SU-DHL-6 (cell line): ENCODE data around the gene EPB41.

Source experiments
- H2AFZ ChIP-seq: fragments of 200-600 bp; sonication (generic); 2 replicates; pipeline ENCODE4 v1.6.1; 2014; ENCODE audit warnings: low read depth, mild to moderate bottlenecking, moderate library complexity, mixed read lengths, antibody characterized with exemption, low read length; ENCODE audit not compliant: severe bottlenecking
- H3F3A ChIP-seq: fragments of 200-600 bp; shearing (Covaris generic); 2 replicates; pipeline ENCODE4 v1.6.0; 2016; ENCODE audit warnings: antibody characterized with exemption, mild to moderate bottlenecking; ENCODE audit not compliant: insufficient read depth
- H3K27ac ChIP-seq: fragments of 200-600 bp; sonication (generic); 2 replicates; pipeline ENCODE4 v1.5.1; 2016; ENCODE audit warnings: low read depth, mild to moderate bottlenecking, low read length, moderate library complexity, mixed read lengths
- H3K27me3 ChIP-seq: fragments of 200-600 bp; sonication (generic), shearing (Covaris generic); 2 replicates; pipeline ENCODE4 v1.6.0; 2014; ENCODE audit warnings: mild to moderate bottlenecking, low read length
- H3K36me3 ChIP-seq: fragments of 200-600 bp; sonication (generic); 2 replicates; pipeline ENCODE4 v1.6.1; 2014; ENCODE audit warnings: mild to moderate bottlenecking, low read length, mixed read lengths
- H3K4me2 ChIP-seq: fragments of 300-600, 200-600 bp; shearing (Covaris generic), sonication (generic); 2 replicates; pipeline ENCODE4 v1.6.0; 2014; ENCODE audit warnings: low read length, low read depth, mild to moderate bottlenecking; ENCODE audit not compliant: poor library complexity, severe bottlenecking
- H3K4me3 ChIP-seq: fragments of 200-600 bp; sonication (generic); 2 replicates; pipeline ENCODE4 v1.5.1; 2014; ENCODE audit warnings: antibody characterized with exemption, low read length, mild to moderate bottlenecking, mixed read lengths; ENCODE audit not compliant: insufficient read depth, poor library complexity, severe bottlenecking
- H3K79me2 ChIP-seq: fragments of 200-600 bp; sonication (generic); 2 replicates; pipeline ENCODE4 v1.6.1; 2014; ENCODE audit warnings: mild to moderate bottlenecking, low read length, moderate library complexity; ENCODE audit not compliant: insufficient read depth
- H3K9ac ChIP-seq: fragments of 200-600 bp; sonication (generic); 2 replicates; pipeline ENCODE4 v1.7.0; 2014; ENCODE audit warnings: mild to moderate bottlenecking, low read length
- H3K9me2 ChIP-seq: fragments of 200-600 bp; sonication (generic); replicated peaks from 2 replicates; pipeline ENCODE4 v1.6.1; 2014; ENCODE audit warnings: low read length; ENCODE audit not compliant: insufficient read depth
- H3K9me3 ChIP-seq: fragments of 200-600 bp; sonication (generic); 2 replicates; pipeline ENCODE4 v1.6.1; 2014; ENCODE audit warnings: low read length, mixed read lengths; ENCODE audit not compliant: insufficient read depth
- H4K20me1 ChIP-seq: fragments of 200-600 bp; sonication (generic); 2 replicates; pipeline ENCODE4 v1.6.1; 2014; ENCODE audit warnings: low read depth, mild to moderate bottlenecking, antibody characterized with exemption, low read length, moderate library complexity, mixed read lengths
- CTCF ChIP-seq: fragments of 200-600 bp; sonication (generic); IDR thresholded peaks from one replicate; pipeline ENCODE4 v1.5.1; 2017; ENCODE audit warnings: antibody characterized with exemption, mild to moderate bottlenecking, low read length, moderate library complexity; ENCODE audit not compliant: insufficient read depth, poor library complexity, severe bottlenecking
- EZH2phosphoT487 ChIP-seq: fragments of 200-600 bp; sonication (generic), shearing (Covaris generic); conservative IDR thresholded peaks from 2 replicates; pipeline ENCODE4 v1.6.1; 2018; ENCODE audit warnings: mild to moderate bottlenecking, antibody characterized with exemption, low read length, moderate library complexity, mixed read lengths

Gene EPB41

GRCh38 chr1:28898405-28898881, 15.9 kb upstream of the EPB41 start:
- TF ChIP-seq CTCF = no peak
- no peak for TF ChIP-seq EZH2phosphoT487
- Histone ChIP-seq H3F3A (no peaks in the 10 kb centered on the region), H3K27me3 (no peaks in the 10 kb centered on the region), H3K79me2 (peaks cover 74% of the 10 kb centered on the region), H3K9me3 (no peaks in the 10 kb centered on the region), H2AFZ (no peak overlapping the region), H3K27ac (no peak overlapping the region), H4K20me1 (peaks cover 3% of the 10 kb centered on the region; the same call in 1 of the 2 replicates), H3K9ac (no peak overlapping the region), H3K36me3 (no peaks in the 10 kb centered on the region), H3K4me3 (no peak overlapping the region), H3K9me2 (no peaks in the 10 kb centered on the region), H3K4me2 (no peak overlapping the region)

- Histone ChIP-seq H3K79me2 (peaks cover 77% of the 10 kb centered on the region), H2AFZ (no peak overlapping the region), H3K4me2 (no peak overlapping the region), H3K4me3 (no peak overlapping the region), H4K20me1 (peaks cover 3% of the 10 kb centered on the region; the same call in 1 of the 2 replicates), H3K27ac (no peak overlapping the region), H3K9me2 (no peaks in the 10 kb centered on the region), H3K36me3 (no peaks in the 10 kb centered on the region), H3F3A (no peaks in the 10 kb centered on the region), H3K27me3 (no peaks in the 10 kb centered on the region), H3K9me3 (no peaks in the 10 kb centered on the region), H3K9ac (no peak overlapping the region)
- TF ChIP-seq EZH2phosphoT487 (no peak), CTCF (no peak)
Measured at GRCh38 chr1:28899267-28899666, 15.1 kb upstream of the EPB41 start.

- Histone ChIP-seq H4K20me1 (peaks cover 3% of the 10 kb centered on the region; the same call in 1 of the 2 replicates), H3K79me2 (peaks cover 69% of the 10 kb centered on the region), H3F3A (no peaks in the 10 kb centered on the region), H3K36me3 (no peaks in the 10 kb centered on the region), H3K9me2 (no peaks in the 10 kb centered on the region), H2AFZ (no peak overlapping the region), H3K9ac (no peak overlapping the region), H3K4me2 (no peak overlapping the region), H3K9me3 (no peaks in the 10 kb centered on the region), H3K4me3 (no peak overlapping the region), H3K27ac (no peak overlapping the region), H3K27me3 (no peaks in the 10 kb centered on the region)
- TF ChIP-seq EZH2phosphoT487 (no peak), CTCF (no peak)
Measured at GRCh38 chr1:28900562-28900961, 13.8 kb upstream of the EPB41 start.
